Activated T-helper 2 cell treated with anti-CD3 and anti-CD28 coated beads, Interferon-gamma antibody, Interleukin-2, Interleukin-4, amounts not matched to agents 10 μg/mL and 5 μg/mL and 100 μg/mL, durations not matched to agents 14 hours and 24 hours and 36 hours (primary cell): ENCODE data around the gene SCLY. TPM values are rescaled to one million over a fixed set of nuclear protein-coding genes. Genes with fewer than 3 reads are reported as not detected.

Source experiments
- DNase-seq: peaks from one replicate; pipeline ENCODE4 v3.0.0; 2021; ENCODE audit warnings: low spot score
- H3K27ac Mint-ChIP-seq: one replicate; pipeline ENCODE4 v1.8.0; 2021; ENCODE audit warnings: mixed read lengths
- H3K27me3 Mint-ChIP-seq: one replicate; pipeline ENCODE4 v1.8.0; 2021; ENCODE audit warnings: low read depth, mixed read lengths
- H3K36me3 Mint-ChIP-seq: one replicate; pipeline ENCODE4 v1.8.0; 2021; ENCODE audit warnings: low read depth, mixed read lengths
- H3K4me1 Mint-ChIP-seq: one replicate; pipeline ENCODE4 v1.8.0; 2021; ENCODE audit warnings: low read depth, mixed read lengths
- H3K4me3 Mint-ChIP-seq: one replicate; pipeline ENCODE4 v1.8.0; 2021; ENCODE audit warnings: low read depth, mild to moderate bottlenecking, moderate library complexity, mixed read lengths
- H3K9me3 Mint-ChIP-seq: one replicate; pipeline ENCODE4 v1.8.0; 2021; ENCODE audit warnings: mixed read lengths
- intact Hi-C: fragments of 100-400 bp; cut with micrococcal nuclease; formaldehyde crosslinking; loops from one replicate; pipeline ENCODE4 v1.15.1; 2023
- total RNA-seq: library from RNA; stranded (reverse); gene quantifications from 2 replicates; pipeline ENCODE4 v1.2.3, GENCODE V29; 2022

SCLY gene
- total RNA-seq, 1 donor from 2014 or later, result 102 TPM

DNA sequence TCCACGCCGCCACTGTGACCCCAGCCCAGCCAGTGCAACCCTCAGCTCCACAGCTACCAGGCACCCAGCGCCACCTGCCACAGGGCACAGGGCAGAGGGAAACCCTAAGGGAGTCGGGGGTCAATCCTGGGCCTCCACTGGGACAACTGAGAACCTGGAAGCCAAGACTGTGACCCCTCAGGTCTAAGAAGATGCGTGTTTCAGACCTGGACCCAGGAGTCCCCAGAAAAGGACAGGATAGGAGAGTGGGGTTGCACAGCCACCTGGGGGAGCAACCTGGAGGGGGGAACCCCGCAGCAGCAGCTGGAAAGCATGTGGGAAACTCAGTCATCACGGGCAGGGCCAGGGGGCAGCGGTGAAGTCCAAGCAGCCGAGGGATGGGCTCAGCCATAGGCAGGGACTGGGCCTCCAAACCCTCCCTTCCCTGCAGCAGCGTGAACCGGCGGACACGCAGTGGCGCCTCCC is 43.5 kb downstream of the SCLY start:
- Mint-ChIP-seq H3K4me3 (no peak overlapping the region), H3K9me3 (no peaks in the 10 kb centered on the region), H3K27ac (no peak overlapping the region), H3K36me3 (no peaks in the 10 kb centered on the region), H3K4me1 (peaks cover 3% of the 10 kb centered on the region), H3K27me3 (no peaks in the 10 kb centered on the region)
- no peak for DNase-seq
- intact Hi-C loops, result loop anchor here (10.0 kb wide), 1 partner anchor 249 kb away; the partner anchor contains the start of gene RAMP1

DNA sequence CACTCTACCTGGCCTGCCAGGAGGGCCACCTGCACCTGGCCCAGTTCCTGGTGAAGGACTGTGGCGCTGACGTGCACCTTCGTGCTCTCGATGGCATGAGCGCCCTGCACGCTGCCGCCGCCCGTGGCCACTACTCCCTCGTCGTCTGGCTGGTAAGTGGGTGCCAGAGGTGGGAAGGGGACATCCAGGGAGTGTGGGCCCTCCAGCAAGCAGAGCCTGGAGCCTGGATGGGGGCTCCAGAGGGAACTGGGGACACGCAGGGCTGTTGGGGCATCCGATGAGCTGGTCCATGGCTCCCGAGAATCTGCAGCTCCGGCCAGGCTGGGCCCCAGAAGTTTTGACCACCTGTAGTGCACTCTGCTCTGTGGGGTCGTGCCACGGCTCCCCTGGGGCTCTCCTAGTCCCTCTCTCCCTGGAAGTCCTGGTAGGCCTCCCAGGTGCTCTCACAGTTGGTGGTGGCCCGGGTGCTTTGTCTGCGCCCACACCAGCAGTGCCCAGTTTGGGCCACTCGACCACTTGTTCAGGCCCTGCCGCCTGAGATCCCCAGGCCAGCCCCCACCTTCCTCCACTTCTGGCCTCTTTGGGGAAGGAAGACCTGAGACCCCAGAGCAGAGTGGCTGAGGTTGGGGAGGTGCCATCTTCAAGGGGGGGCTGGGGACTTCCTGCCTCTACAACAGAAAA is 44.0 kb downstream of the SCLY start:
- peaks cover 3% of the 10 kb centered on the region for H3K4me1 Mint-ChIP-seq
- H3K27ac Mint-ChIP-seq, result no peak overlapping the region
- no peak for DNase-seq
- no peaks in the 10 kb centered on the region for H3K9me3 Mint-ChIP-seq
- H3K27me3 Mint-ChIP-seq, result no peaks in the 10 kb centered on the region
- H3K36me3 Mint-ChIP-seq, result no peaks in the 10 kb centered on the region
- intact Hi-C loops, result loop anchor here (10.0 kb wide), 1 partner anchor 250 kb away; the partner anchor contains the start of gene RAMP1
- H3K4me3 Mint-ChIP-seq, result no peak overlapping the region

DNA sequence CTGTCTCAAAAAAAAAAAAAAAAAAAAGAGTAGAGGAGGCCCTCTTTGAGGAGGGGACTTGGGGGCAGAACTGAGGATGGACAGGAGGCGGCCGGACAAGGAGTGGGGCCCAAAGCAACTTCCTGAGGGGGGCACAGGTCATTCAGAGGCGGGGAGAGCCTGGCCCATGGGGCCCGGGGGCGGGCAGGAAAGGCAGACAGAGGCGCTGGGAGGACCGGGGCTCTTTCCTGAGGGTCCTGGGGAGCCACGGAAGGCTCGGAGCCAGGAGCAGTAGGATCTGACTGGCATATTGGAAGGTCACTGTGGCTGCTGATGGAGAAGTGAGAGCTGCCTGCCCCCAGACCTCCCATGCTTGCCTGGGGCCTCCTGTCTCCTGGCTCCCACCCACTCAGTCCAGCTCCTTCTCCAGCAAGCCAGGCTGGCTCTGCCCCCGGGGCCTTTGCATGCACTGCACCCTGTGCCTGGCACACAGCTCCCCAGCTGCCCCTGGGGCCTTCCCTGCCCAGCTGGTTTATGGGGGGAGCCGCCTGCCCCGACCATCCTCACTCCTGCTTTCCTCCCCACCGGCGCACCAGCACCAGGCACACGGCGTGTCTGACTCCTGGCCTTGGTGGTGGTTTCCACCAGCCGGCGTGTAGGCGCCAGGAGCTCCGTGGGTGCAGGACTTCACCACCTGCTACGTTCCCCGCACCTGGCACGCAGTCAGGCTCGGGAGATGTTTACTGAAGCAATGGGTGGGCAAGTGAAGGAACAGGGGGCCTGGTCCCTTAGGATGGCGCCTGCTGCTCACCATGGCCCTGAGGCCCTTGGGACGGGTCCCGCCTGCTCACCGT is 44.9 kb downstream of the SCLY start:
- no peaks in the 10 kb centered on the region for H3K36me3 Mint-ChIP-seq
- peaks cover 3% of the 10 kb centered on the region for H3K4me1 Mint-ChIP-seq
- DNase-seq, result no peak
- H3K4me3 Mint-ChIP-seq, result no peak overlapping the region
- intact Hi-C loops, result loop anchor here (10.0 kb wide), 1 partner anchor 251 kb away; the partner anchor contains the start of gene RAMP1
- H3K27ac Mint-ChIP-seq, result no peak overlapping the region
- H3K27me3 Mint-ChIP-seq, result no peaks in the 10 kb centered on the region
- no peaks in the 10 kb centered on the region for H3K9me3 Mint-ChIP-seq

DNA sequence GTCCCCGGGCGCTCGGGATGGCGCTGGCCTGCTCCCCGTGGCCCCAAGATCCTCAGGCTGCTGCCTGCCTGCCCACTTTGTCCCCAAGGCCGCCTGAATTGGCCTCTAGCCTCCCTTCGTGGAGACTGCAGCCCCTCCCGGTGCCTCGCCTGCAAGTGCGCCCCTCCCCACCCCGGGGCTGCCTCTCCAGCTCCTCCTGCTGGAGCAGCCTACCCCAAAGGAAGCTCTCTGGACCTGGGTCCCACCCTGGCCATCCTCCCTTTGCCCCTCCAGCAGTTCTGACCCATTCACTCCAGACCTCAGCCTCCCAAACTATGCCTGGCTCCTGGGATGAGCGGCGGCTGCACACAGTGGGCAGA is 45.5 kb downstream of the SCLY start:
- no peak overlapping the region for H3K27ac Mint-ChIP-seq
- intact Hi-C loops, result loop anchor here (10.0 kb wide), 1 partner anchor 252 kb away; the partner anchor contains the start of gene RAMP1
- H3K36me3 Mint-ChIP-seq, result no peaks in the 10 kb centered on the region
- DNase-seq, result no peak
- peaks cover 3% of the 10 kb centered on the region for H3K4me1 Mint-ChIP-seq
- no peaks in the 10 kb centered on the region for H3K27me3 Mint-ChIP-seq
- no peak overlapping the region for H3K4me3 Mint-ChIP-seq
- peaks cover 1% of the 10 kb centered on the region for H3K9me3 Mint-ChIP-seq

DNA sequence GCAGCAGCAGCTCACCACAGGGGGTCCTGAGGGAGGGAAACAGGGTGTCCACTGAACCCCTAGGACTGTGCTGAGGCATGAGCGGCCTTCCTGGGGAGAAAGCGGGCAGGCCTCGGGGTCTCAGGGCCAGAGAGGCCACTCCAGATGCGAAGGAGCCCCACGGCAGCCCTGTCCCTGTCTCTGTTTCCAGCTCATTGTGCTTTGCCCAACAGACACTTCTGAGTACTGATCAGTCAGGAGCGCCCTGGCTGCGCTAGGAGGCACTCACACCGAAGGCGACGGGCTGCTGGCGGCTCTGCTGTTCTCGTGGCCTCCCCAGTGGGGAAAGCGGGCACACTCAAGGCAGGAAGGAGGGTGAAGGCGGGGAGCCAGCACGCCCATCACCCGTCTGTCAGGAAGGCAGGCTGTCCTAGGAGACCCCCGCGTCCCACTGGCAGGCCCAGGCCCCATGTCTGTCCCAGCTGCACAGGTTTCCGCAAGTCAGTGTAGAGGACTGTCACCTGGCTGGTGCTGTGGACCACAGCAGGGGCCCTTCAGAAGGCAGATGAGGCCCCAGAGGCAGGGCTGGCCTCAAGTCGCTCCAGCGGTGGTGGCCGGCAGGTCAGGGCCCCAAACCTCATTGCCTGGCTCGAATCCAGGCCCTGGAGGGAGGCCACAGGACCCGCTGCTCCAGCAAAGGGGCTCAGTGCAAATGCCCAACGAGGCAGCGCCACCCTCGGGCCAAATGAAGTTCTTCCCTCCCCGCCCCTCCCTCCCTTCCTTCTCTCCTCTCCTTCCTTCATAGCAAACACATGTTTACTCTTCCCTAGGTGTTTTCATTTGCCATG is 46.1 kb downstream of the SCLY start:
- Mint-ChIP-seq H3K36me3 (no peaks in the 10 kb centered on the region), H3K27me3 (no peaks in the 10 kb centered on the region), H3K4me1 (peaks cover 3% of the 10 kb centered on the region), H3K27ac (no peak overlapping the region), H3K4me3 (no peak overlapping the region), H3K9me3 (peaks cover 5% of the 10 kb centered on the region)
- intact Hi-C loops, result loop anchor here (10.0 kb wide), 1 partner anchor 252 kb away; the partner anchor contains the start of gene RAMP1
- DNase-seq, result no peak

DNA sequence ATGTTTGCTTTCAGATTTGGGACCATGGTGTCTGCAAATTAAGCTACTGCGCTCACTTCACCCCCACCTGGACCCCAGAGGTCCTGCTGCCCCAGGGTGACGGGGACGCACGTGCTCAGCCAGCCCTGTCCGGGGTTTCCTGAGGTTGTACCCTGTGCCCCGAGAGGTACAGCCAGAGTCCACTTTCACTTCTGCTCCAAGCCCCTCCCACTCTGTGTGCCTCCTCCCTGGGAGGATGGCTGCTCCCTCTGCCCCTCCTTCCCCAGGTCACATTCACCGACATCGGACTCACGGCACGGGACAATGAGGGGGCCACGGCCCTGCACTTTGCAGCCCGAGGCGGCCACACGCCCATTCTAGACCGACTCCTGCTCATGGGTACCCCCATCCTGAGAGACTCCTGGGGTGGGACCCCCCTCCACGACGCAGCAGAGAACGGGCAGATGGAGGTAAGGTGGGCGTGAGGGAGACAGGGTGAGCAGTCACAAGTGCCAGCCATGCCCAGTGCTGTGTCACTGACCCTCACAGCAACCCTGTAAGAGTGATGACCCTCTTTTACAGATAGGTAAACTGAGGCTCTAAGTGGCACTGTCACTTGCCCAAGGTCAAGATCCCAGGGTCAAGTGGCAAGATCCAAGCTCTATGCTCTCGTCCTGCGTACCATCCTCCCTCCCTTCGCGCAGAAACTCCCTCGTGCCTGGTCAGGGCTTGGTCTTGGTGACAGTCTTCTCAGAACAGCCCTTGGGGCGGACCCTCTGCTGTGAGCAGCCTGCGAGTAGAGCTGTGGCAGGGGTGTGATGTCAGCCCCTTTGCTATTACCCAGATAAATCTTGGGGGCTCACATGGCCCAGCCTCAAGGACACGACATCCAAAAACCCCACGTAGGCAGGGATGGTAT is 47.0 kb downstream of the SCLY start:
- intact Hi-C loops, result loop anchor here (10.0 kb wide), 1 partner anchor 253 kb away; the partner anchor contains the start of gene RAMP1
- DNase-seq, result no peak
- H3K36me3 Mint-ChIP-seq, result no peaks in the 10 kb centered on the region
- no peak overlapping the region for H3K27ac Mint-ChIP-seq
- no peak overlapping the region for H3K4me3 Mint-ChIP-seq
- H3K9me3 Mint-ChIP-seq, result peaks cover 14% of the 10 kb centered on the region
- H3K4me1 Mint-ChIP-seq, result peaks cover 3% of the 10 kb centered on the region
- H3K27me3 Mint-ChIP-seq, result no peaks in the 10 kb centered on the region

DNA sequence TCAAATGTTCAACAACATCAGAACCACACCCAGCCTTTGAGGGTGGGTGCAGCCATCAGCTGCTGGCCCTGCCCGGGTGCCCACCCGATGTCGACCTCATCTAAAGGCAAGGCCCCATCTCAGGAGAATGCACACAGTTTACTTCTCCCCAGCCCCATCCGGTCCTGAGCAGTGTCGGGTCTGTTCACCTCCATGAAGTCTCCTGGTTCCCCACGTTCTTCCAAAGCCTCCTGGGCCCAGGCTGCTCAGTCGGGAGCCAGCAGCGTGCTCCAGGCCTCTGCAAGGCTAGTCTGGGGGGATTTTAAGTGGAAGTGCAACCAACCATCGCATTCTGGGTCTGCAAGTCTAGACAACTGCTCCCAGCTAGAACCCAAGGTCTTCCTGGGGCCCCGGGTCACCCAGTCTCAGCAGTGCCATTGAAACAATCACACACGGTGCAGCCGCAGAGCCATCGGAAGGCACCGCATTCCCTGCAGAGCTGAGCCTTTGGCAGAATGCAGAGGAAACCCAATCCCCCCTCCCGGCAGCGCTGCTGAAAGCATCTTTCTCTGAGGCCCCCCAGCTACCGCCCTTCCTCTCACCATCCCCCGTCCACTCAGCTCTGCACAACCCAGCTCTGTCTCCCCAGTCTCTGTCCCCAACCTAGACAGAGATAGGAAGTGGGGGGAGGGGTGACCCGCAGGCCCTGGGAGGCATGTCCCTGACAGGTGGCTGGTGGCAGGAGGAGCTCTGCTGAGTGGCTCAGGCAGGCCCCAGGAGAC is 47.8 kb downstream of the SCLY start:
- no peak overlapping the region for H3K27ac Mint-ChIP-seq
- H3K9me3 Mint-ChIP-seq, result peaks cover 20% of the 10 kb centered on the region
- H3K4me3 Mint-ChIP-seq, result no peak overlapping the region
- no peaks in the 10 kb centered on the region for H3K36me3 Mint-ChIP-seq
- intact Hi-C loops, result loop anchor here (10.0 kb wide), 1 partner anchor 254 kb away; the partner anchor contains the start of gene RAMP1
- no peaks in the 10 kb centered on the region for H3K27me3 Mint-ChIP-seq
- DNase-seq, result no peak
- H3K4me1 Mint-ChIP-seq, result peaks cover 3% of the 10 kb centered on the region

DNA sequence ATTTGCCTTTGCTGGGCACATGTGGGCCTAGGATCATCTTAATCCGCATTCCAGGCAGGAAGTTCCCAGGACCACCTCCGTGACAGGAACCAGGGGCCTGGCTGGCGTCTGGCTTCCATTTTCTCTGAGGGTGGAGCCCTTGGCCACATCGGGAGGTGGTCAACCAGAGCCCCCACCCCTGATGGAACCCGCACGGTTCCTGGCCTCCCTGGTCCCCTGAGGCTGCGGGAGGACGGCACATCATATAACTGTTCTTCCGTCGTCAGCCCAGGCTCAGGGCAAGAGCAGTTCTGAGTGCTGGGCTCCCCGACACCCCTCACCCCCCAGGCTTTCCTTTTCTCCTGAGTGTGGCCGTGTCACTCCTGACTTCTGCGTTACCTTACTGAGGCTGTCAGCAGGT is 52.8 kb downstream of the SCLY start:
- Mint-ChIP-seq H3K4me1 (peaks cover 2% of the 10 kb centered on the region), H3K27ac (no peak overlapping the region), H3K9me3 (peaks cover 20% of the 10 kb centered on the region), H3K27me3 (peaks cover 4% of the 10 kb centered on the region), H3K36me3 (no peaks in the 10 kb centered on the region), H3K4me3 (no peak overlapping the region)
- intact Hi-C loops, result no loop called here
- no peak for DNase-seq

DNA sequence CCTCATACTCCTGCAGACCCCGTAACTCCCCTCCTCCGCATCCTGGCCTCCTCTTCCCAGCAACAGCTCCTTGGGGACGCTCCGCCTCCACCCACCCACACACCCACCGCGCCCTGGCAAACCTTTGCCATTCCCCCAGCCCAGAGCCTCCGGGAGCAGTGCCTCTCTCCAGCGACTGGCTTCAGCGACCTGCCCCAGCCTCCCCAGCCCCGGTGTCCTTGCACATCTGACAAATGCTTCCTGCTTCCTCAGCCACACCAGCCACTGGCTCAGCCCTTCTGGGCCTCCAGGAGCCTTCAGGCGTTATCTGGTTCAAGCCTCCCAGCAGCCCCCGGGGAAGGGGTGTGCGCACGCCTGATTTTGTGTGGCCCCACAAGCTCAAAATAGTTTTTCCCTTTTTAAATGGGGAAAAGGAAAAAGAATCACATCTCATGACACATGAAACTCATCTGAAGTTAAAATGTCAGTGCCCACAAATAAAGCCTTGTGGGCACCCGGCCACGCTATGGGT is 53.6 kb downstream of the SCLY start:
- no peaks in the 10 kb centered on the region for H3K36me3 Mint-ChIP-seq
- H3K4me3 Mint-ChIP-seq, result no peak overlapping the region
- H3K4me1 Mint-ChIP-seq, result no peaks in the 10 kb centered on the region
- peaks cover 8% of the 10 kb centered on the region for H3K27me3 Mint-ChIP-seq
- H3K27ac Mint-ChIP-seq, result no peak overlapping the region
- no peak for DNase-seq
- peaks cover 20% of the 10 kb centered on the region for H3K9me3 Mint-ChIP-seq
- intact Hi-C loops, result no loop called here

DNA sequence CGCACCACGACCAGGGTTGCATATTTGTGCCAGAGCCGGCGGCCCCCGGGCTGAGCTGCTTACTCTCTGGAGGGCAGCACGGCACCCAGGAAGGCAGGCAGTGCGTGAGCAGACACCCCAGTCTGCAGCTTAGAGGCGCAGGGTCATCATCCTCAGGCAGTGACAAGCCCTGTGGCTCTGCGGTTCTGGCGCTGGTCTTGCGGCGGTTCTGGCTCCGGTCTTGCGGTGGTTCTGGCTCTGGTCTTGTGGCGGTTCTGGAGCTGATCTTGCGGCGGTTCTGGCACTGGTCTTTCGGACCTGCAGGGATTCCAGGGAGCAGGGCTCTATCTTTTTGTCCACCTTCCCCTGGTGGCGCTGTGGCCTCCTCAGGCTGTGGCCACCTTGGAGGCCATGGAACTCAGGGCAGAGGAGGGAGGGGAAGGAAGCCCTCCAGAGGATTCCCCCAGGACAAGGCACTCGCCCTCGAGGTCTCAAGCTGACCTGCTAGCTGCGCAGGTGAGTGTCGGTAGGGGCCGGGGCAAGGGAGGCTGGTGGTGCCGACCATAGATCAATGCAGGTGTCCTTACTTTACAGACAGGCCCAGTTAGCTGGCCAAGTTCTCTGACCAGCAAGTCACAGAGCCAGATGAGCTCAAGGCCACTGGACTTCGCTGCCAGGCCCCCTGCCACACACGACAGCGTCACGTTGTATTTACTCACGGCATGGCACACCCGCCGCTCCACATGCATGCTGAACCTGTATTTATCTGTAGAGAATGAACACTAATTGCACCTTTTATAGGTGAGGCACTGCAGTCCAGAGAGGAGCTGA is 54.3 kb downstream of the SCLY start:
- H3K27me3 Mint-ChIP-seq, result peaks cover 8% of the 10 kb centered on the region
- no peak overlapping the region for H3K27ac Mint-ChIP-seq
- DNase-seq, result no peak
- no peaks in the 10 kb centered on the region for H3K36me3 Mint-ChIP-seq
- H3K4me1 Mint-ChIP-seq, result no peaks in the 10 kb centered on the region
- H3K4me3 Mint-ChIP-seq, result no peak overlapping the region
- peaks cover 20% of the 10 kb centered on the region for H3K9me3 Mint-ChIP-seq
- intact Hi-C loops, result no loop called here
